Muscle layer of duodenum (tissue), 2 donors: ENCODE results near the gene OS9.

Experiments
- H3K27ac ChIP-seq: one replicate; pipeline ENCODE4 v1.7.0; 2013; ENCODE audit warnings: mild to moderate bottlenecking, low read length
- H3K27me3 ChIP-seq: one replicate; pipeline ENCODE4 v1.7.0; 2013; ENCODE audit warnings: low read depth, mild to moderate bottlenecking, control low read depth, low read length
- H3K36me3 ChIP-seq, 2 donors: one replicate each; pipeline ENCODE4 v1.7.0; 2013; ENCODE audit warnings: low read length in 2 of 2, control low read depth in 1 of 2, mild to moderate bottlenecking in 1 of 2; ENCODE audit not compliant: insufficient read depth in 2 of 2, control insufficient read depth in 1 of 2
- H3K4me1 ChIP-seq, 2 donors: one replicate each; pipeline ENCODE4 v1.7.0; 2013; ENCODE audit warnings: low read length in 2 of 2, mild to moderate bottlenecking in 2 of 2, control low read depth in 1 of 2, moderate library complexity in 1 of 2; ENCODE audit not compliant: insufficient read depth in 2 of 2, control insufficient read depth in 1 of 2
- H3K4me3 ChIP-seq, 2 donors: one replicate each; pipeline ENCODE4 v1.7.0; 2013; ENCODE audit warnings: low read length in 2 of 2, low read depth in 1 of 2, mild to moderate bottlenecking in 1 of 2
- H3K9me3 ChIP-seq, 2 donors: one replicate each; pipeline ENCODE4 v1.7.0; 2013; ENCODE audit warnings: low read length in 2 of 2, control low read depth in 1 of 2, mild to moderate bottlenecking in 1 of 2; ENCODE audit not compliant: control insufficient read depth in 1 of 2
- donor health status: healthy.

Gene OS9

DNA sequence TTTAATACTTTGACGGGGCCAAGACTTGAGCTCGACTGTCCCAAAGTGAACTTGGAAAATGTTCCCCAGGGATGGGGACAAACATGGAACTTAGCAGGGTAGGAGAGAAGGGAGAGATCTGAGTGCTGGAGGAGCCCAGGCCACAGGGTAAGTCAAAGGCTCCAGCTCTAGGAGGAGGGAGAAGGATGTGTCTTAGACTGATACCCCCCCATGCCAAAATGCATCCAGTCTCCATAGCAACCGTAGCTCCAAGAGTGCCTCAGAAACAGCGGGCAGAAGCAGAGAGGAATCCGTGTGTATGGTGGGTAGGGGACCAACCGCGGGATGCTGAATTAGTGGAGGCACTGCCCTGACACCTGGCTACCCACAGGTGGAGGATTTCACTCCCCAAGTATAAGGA, 45.5 kb downstream of the OS9 start:
- Histone ChIP-seq H3K4me1 (peaks cover 0 to 42% of the 10 kb centered on the region in 2 donors), H3K4me3 (no peak overlapping the region), H3K27ac (no peak overlapping the region)

DNA sequence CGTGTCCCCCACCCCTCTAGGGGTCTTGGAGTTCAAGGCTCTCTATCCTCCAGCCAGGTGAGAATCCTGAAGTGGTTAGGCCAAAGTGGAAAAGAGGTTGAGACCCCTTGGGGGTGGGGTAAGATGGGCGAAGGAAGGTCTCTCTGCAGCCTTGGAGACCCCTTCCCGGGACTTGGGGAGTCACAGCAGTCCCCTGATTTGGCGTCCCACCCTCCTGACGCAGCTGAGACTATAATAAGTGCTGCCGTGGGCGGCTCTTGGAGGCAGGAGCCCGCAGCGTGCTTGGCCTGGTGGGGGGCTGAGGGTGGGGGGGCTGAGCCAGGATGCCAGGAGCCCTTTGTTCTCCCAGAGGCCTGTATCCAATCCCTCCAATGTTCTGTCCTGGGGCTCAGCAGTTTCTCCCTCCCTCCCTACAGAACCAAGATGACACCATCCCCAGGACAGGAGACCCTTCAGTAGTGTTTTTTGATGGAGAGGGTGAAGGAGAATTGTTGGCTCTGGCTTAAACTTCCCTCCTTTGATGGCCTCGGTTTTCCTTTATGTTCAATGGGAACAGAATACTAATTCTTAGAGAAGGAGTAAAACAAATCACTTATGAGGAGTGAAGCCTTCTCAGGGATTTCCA, 46.1 kb downstream of the OS9 start:
- H3K4me3 ChIP-seq = no peak overlapping the region
- peaks cover 0 to 42% of the 10 kb centered on the region in 2 donors for H3K4me1 ChIP-seq
- H3K36me3 ChIP-seq = no peaks in the 10 kb centered on the region
- no peaks in the 10 kb centered on the region for H3K9me3 ChIP-seq
- H3K27ac ChIP-seq = no peak overlapping the region
- H3K27me3 ChIP-seq = peaks cover 32% of the 10 kb centered on the region

More for the DNA sequence above, 45.5 kb downstream of the OS9 start:
- Histone ChIP-seq H3K9me3 (no peaks in the 10 kb centered on the region), H3K36me3 (no peaks in the 10 kb centered on the region), H3K27me3 (peaks cover 33% of the 10 kb centered on the region)

- Histone ChIP-seq H3K4me1 (peaks cover 6 to 40% of the 10 kb centered on the region in 2 donors), H3K4me3 (peak overlapping the region in 1 of 2 donors; percentile 37), H3K27ac (no peak overlapping the region), H3K9me3 (no peaks in the 10 kb centered on the region), H3K27me3 (peaks cover 28% of the 10 kb centered on the region), H3K36me3 (no peaks in the 10 kb centered on the region)
These were observed 46.9 kb downstream of the OS9 start for GRCh38 chr12:57740656-57741412.

GRCh38 chr12:57741413-57741789, 47.5 kb downstream of the OS9 start:
- Histone ChIP-seq H3K27me3 (peaks cover 23% of the 10 kb centered on the region), H3K4me1 (peaks cover 11 to 37% of the 10 kb centered on the region in 2 donors), H3K36me3 (peaks cover under 1% of the 10 kb centered on the region in 2 donors), H3K27ac (no peak overlapping the region), H3K9me3 (no peaks in the 10 kb centered on the region), H3K4me3 (peak overlapping the region; percentile 37 to 52)

- Histone ChIP-seq H3K4me3 (peak overlapping the region; percentile 37 to 52), H3K4me1 (peaks cover 11 to 31% of the 10 kb centered on the region in 2 donors), H3K36me3 (peaks cover 7 to 8% of the 10 kb centered on the region in 2 donors), H3K9me3 (no peaks in the 10 kb centered on the region), H3K27me3 (peaks cover 17% of the 10 kb centered on the region), H3K27ac (no peak overlapping the region)
These were observed 48.2 kb downstream of the OS9 start for GRCh38 chr12:57741844-57742738.

- Histone ChIP-seq H3K27me3 (peaks cover 15% of the 10 kb centered on the region), H3K27ac (no peak overlapping the region), H3K36me3 (peaks cover 12 to 23% of the 10 kb centered on the region in 2 donors), H3K4me3 (no peak overlapping the region), H3K9me3 (no peaks in the 10 kb centered on the region), H3K4me1 (peaks cover 11 to 14% of the 10 kb centered on the region in 2 donors)
These were observed 49.8 kb downstream of the OS9 start for GRCh38 chr12:57743769-57744168.

- peak overlapping the region; percentile 98 for H3K27ac ChIP-seq
- no peaks in the 10 kb centered on the region for H3K9me3 ChIP-seq
- H3K36me3 ChIP-seq = peaks cover 17 to 28% of the 10 kb centered on the region in 2 donors
- peak overlapping the region; percentile 80 to 88 for H3K4me3 ChIP-seq
- H3K4me1 ChIP-seq = peaks cover 9 to 11% of the 10 kb centered on the region in 2 donors
- peaks cover 10% of the 10 kb centered on the region for H3K27me3 ChIP-seq
These were observed 50.4 kb downstream of the OS9 start for GRCh38 chr12:57744194-57744776.

DNA sequence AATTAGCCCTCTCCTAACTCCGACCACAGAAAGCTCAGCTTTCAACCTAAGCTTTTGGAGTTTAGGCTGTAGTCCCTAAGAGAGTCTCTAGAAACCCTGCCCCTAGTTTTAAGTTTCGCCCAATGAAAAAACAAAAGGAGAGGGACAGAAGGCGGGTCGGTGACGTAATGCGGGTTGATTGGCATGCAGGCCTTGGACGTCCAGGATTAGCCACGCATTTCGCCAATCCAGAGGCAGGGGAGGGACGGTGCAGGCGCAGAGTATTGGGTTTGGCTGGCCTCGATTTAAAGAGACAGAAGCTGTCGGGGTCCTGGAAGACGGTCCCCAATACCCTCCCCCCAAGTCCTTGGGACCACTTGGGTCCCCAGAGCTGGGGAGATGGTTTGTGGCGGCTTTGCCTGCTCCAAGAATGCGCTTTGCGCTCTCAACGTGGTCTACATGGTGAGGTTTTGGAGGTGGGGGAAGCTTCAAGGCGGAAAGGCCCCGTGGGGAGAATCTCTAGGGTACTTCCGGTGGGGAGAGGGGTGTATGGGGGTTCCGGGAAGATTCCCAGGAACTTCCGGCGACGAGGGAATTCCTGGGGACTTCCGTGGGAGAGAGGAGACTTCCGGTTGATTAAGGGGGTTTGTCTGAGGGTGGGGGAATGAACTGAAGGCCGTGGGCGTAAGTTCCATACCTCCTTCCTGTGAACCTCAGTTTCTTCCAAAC, 51.0 kb downstream of the OS9 start, which contains the start of gene TSPAN31:
TSS of gene TSPAN31 (plus strand) at position 263 of the 708 bp plus-strand sequence. CDS start at position 379, 116 bp downstream.
- peak within 1 kb of the TSS; percentile 80 to 88 for H3K4me3 ChIP-seq
- peaks cover 19 to 28% of the 10 kb centered on the region in 2 donors for H3K36me3 ChIP-seq
- H3K27ac ChIP-seq = peak within 1 kb of the TSS; percentile 98
- peaks cover 5% of the 10 kb centered on the region for H3K27me3 ChIP-seq
- no peaks in the 10 kb centered on the region for H3K9me3 ChIP-seq
- peaks cover 7 to 11% of the 10 kb centered on the region in 2 donors for H3K4me1 ChIP-seq

DNA sequence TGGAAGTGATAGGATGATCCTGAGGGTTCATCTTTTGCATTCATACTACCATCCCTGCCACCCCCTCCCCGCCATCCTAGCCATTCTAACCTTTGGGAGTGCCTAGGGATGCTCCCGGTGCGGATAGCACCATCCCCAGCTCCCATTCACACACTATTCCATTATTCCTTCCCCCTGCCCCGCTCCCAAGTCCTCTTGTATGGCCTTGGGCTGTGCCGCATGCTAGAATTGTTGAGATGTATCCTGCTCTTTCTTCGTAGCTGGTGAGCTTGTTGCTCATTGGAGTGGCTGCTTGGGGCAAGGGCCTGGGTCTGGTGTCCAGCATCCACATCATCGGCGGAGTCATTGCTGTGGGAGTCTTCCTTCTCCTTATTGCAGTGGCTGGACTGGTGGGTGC, 51.6 kb downstream of the OS9 start:
- H3K27ac ChIP-seq = peak overlapping the region; percentile 98
- H3K36me3 ChIP-seq = peaks cover 19 to 33% of the 10 kb centered on the region in 2 donors
- peaks cover 7 to 11% of the 10 kb centered on the region in 2 donors for H3K4me1 ChIP-seq

GRCh38 chr12:57746025-57746424, 52.1 kb downstream of the OS9 start:
- Histone ChIP-seq H3K4me1 (peaks cover 12 to 13% of the 10 kb centered on the region in 2 donors), H3K27me3 (peaks cover 5% of the 10 kb centered on the region), H3K36me3 (peaks cover 19 to 36% of the 10 kb centered on the region in 2 donors), H3K4me3 (peak overlapping the region; percentile 80 to 88), H3K27ac (no peak overlapping the region), H3K9me3 (no peaks in the 10 kb centered on the region)

More for the DNA sequence above, 51.6 kb downstream of the OS9 start:
- Histone ChIP-seq H3K9me3 (no peaks in the 10 kb centered on the region), H3K4me3 (peak overlapping the region; percentile 80 to 88), H3K27me3 (peaks cover 5% of the 10 kb centered on the region)
